ENCODE data around the gene HMGA1. TPM values are rescaled to one million over a fixed set of nuclear protein-coding genes. Genes with fewer than 3 reads are reported as not detected.

The HMGA1 gene
- total and polyA plus RNA-seq, 2 of the 13 experiments (the other 11 are each of a cell fraction or from before 2014, with no cell fraction given) = 117 to 145 TPM

GRCh38 chr6:34276881-34277762 lies 40.4 kb downstream of the HMGA1 start:
- no peaks in the 10 kb centered on the region for H3K9me3 ChIP-seq (ENCODE audit: low read length)
- peak overlapping the region; percentile 56 for H3K4me2 ChIP-seq (ENCODE audit: low read depth, low read length)
- H4K20me1 ChIP-seq (ENCODE audit: insufficient read depth, low read length) = no peaks in the 10 kb centered on the region
- no TSS peak for BruUV-seq (replicated peaks)
- FAIRE-seq (peak; percentile 91), ATAC-seq (peak; percentile 86), DNase-seq (ENCODE audit: low spot score) (peak; percentile 85)
- ChIA-PET CTCF (ENCODE audit: low intra/inter-chr PET ratio, low total read pairs) (no interaction called here), POLR2A (no interaction called here)
- peak overlapping the region; percentile 45 for H3K27ac ChIP-seq (ENCODE audit: extremely low read length, insufficient read depth, low read length)
- in situ Hi-C loops (cut with HindIII; ENCODE audit: extremely low pct_ligation_motif_present, low pct_unique_long_range_greater_than_20kb) = no loop called here
- no peaks in the 10 kb centered on the region for H3K27me3 ChIP-seq (ENCODE audit: control insufficient read depth in 1 of 2, insufficient read depth in 2 of 2, low read length in 2 of 2)
- H3K79me2 ChIP-seq (ENCODE audit: insufficient read depth, low read length) = no peaks in the 10 kb centered on the region
- H3K4me1 ChIP-seq (ENCODE audit: insufficient read depth, low read length) = peaks cover 52% of the 10 kb centered on the region
- intact Hi-C loops (cut with micrococcal nuclease; ENCODE audit: unreplicated experiment) = no loop called here
- no peak overlapping the region; a peak in 1 of 6 replicates for H3K4me3 ChIP-seq (replicated peaks in 1 of 3; ENCODE audit: insufficient read depth in 1 of 3, low read depth in 2 of 3, low read length in 3 of 3)
- 34% methylated on average over 10 of the region's 10 CpGs for WGBS (ENCODE audit: low lambda C conversion rate)
- no peaks in the 10 kb centered on the region for H3K36me3 ChIP-seq (replicated peaks in 1 of 2; ENCODE audit: control insufficient read depth in 1 of 2, insufficient read depth in 2 of 2, low read length in 2 of 2)
- H2AFZ ChIP-seq (ENCODE audit: low read length) = no peak overlapping the region
- H3K9ac ChIP-seq (ENCODE audit: insufficient read depth, low read depth, low read length) = no peak overlapping the region
- TF ChIP-seq ATF6 (CRISPR knock-in tag; conservative IDR thresholded peaks at IDR 0.05) (no peak), HOXA5 (CRISPR knock-in tag; IDR thresholded peaks at IDR 0.05) (no peak), ZNF205 (CRISPR knock-in tag; IDR thresholded peaks at IDR 0.05) (no peak), ZNF709 (CRISPR knock-in tag; IDR thresholded peaks at IDR 0.05) (no peak), ZNF768 (CRISPR knock-in tag; IDR thresholded peaks at IDR 0.05) (no peak), ZNF34 (CRISPR knock-in tag; IDR thresholded peaks at IDR 0.05; ENCODE audit: borderline replicate concordance) (no peak), ATF5 (CRISPR knock-in tag; IDR thresholded peaks at IDR 0.05; ENCODE audit: low read depth) (no peak), MLLT10 (CRISPR knock-in tag; IDR thresholded peaks at IDR 0.05) (no peak), SIN3A (IDR thresholded peaks at IDR 0.05; ENCODE audit: borderline replicate concordance, low read depth, low read length) (no peak), NCOA1 (CRISPR knock-in tag; IDR thresholded peaks at IDR 0.05) (no peak), ELF1 (CRISPR knock-in tag; IDR thresholded peaks at IDR 0.05) (peak; percentile 32; the same call in 1 of the 2 replicates), CSRNP2 (CRISPR knock-in tag; conservative IDR thresholded peaks at IDR 0.05; ENCODE audit: low read depth) (no peak), ZNF143 (CRISPR knock-in tag; IDR thresholded peaks at IDR 0.05) (no peak), MNT (IDR thresholded peaks at IDR 0.05) (no peak), CHCHD3 (CRISPR knock-in tag; IDR thresholded peaks at IDR 0.05) (no peak), ZNF383 (CRISPR knock-in tag; IDR thresholded peaks at IDR 0.05; ENCODE audit: borderline replicate concordance) (no peak)

All from HepG2 (cell line).